Measurements from ENCODE around the gene AURKAIP1. TPM values are rescaled to one million over a fixed set of nuclear protein-coding genes. Genes with fewer than 3 reads are reported as not detected.
"Not testable (repeated sequence)": the region's sequence is repeated elsewhere in the genome, so short reads cannot be mapped to it uniquely, and the experiment has no call there.

Gene AURKAIP1
- total RNA-seq, 1 experiment from 2014 or later: 164 TPM

GRCh38 chr1:1418464-1419362 lies 43.7 kb upstream of the AURKAIP1 start:
- H2AFZ ChIP-seq: no peak overlapping the region
- H3K4me1 ChIP-seq (replicated peaks; ENCODE audit: insufficient read depth): peaks cover 18% of the 10 kb centered on the region
- no peak overlapping the region for H3K4me2 ChIP-seq
- POLR2A ChIA-PET (ENCODE audit: unreplicated experiment): interaction anchor here (0.6 kb wide), 1 partner anchor 12 kb away, joined by 3 read pairs; no protein-coding TSS in a partner anchor
- H3K9me3 ChIP-seq (ENCODE audit: insufficient read depth, low read depth): no peaks in the 10 kb centered on the region
- BruUV-seq (replicated peaks): no TSS peak
- no peaks in the 10 kb centered on the region for H3K36me3 ChIP-seq (ENCODE audit: low read depth)
- CTCF ChIA-PET: no interaction called here
- no peak for DNase-seq
- TF ChIP-seq, protein P1, sequence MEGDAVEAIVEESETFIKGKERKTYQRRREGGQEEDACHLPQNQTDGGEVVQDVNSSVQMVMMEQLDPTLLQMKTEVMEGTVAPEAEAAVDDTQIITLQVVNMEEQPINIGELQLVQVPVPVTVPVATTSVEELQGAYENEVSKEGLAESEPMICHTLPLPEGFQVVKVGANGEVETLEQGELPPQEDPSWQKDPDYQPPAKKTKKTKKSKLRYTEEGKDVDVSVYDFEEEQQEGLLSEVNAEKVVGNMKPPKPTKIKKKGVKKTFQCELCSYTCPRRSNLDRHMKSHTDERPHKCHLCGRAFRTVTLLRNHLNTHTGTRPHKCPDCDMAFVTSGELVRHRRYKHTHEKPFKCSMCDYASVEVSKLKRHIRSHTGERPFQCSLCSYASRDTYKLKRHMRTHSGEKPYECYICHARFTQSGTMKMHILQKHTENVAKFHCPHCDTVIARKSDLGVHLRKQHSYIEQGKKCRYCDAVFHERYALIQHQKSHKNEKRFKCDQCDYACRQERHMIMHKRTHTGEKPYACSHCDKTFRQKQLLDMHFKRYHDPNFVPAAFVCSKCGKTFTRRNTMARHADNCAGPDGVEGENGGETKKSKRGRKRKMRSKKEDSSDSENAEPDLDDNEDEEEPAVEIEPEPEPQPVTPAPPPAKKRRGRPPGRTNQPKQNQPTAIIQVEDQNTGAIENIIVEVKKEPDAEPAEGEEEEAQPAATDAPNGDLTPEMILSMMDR (conservative IDR thresholded peaks at IDR 0.05): no peak
- no peak for TF ChIP-seq EZH2 (IDR thresholded peaks at IDR 0.05; ENCODE audit: low read depth)
- H4K20me1 ChIP-seq (ENCODE audit: insufficient read depth): no peaks in the 10 kb centered on the region
- H3K27ac ChIP-seq: no peak overlapping the region
- no peaks in the 10 kb centered on the region for H3K9me2 ChIP-seq (ENCODE audit: insufficient read depth)
- no peak overlapping the region for H3K4me3 ChIP-seq
- no peaks in the 10 kb centered on the region for H3K79me2 ChIP-seq (ENCODE audit: low read depth)
- intact Hi-C loops (cut with micrococcal nuclease; ENCODE audit: unreplicated experiment): no loop called here
- H3K27me3 ChIP-seq (ENCODE audit: insufficient read depth, low read depth): no peaks in the 10 kb centered on the region
- H3F3A ChIP-seq (ENCODE audit: insufficient read depth, low read depth): peaks cover 8% of the 10 kb centered on the region; the same call in 1 of the 2 replicates

GRCh38 chr1:1417825-1418463 lies 42.9 kb upstream of the AURKAIP1 start:
- BruUV-seq (replicated peaks); CTCF ChIA-PET; H4K20me1 ChIP-seq (ENCODE audit: insufficient read depth); H3K79me2 ChIP-seq (ENCODE audit: low read depth); H3K9me3 ChIP-seq (ENCODE audit: insufficient read depth, low read depth); H3K4me2 ChIP-seq; H2AFZ ChIP-seq; H3K4me3 ChIP-seq; H3K36me3 ChIP-seq (ENCODE audit: low read depth); H3K9me2 ChIP-seq (ENCODE audit: insufficient read depth); H3K27ac ChIP-seq; H3K27me3 ChIP-seq (ENCODE audit: insufficient read depth, low read depth); DNase-seq; intact Hi-C loops (cut with micrococcal nuclease; ENCODE audit: unreplicated experiment); H3F3A ChIP-seq (ENCODE audit: insufficient read depth, low read depth): not testable (repeated sequence)
- H3K4me1 ChIP-seq (replicated peaks; ENCODE audit: insufficient read depth): peaks cover 12% of the 10 kb centered on the region
- POLR2A ChIA-PET (ENCODE audit: unreplicated experiment): interaction anchor here (0.6 kb wide), 1 partner anchor 13 kb away, joined by 3 read pairs; no protein-coding TSS in a partner anchor

DNA sequence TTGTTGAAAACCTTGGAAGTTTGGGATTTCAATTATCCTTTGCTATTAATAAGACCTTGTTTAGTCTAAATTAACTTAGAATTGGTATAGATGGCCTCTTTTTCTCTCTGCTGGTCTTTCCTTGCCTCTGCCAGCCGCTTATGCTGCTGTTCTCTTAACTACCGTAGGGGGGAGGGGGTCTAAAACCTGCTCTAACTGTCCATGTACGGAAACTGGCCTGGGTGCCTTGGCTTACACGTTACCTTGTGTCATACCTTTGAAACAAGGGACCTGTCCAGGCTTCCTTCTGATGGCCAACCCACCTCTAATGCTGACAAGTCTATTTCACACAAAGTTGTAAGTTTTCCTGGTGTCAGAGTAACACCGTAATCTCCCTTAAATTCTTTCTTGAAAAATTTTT lies 42.4 kb upstream of the AURKAIP1 start:
- H3K36me3 ChIP-seq (ENCODE audit: low read depth); intact Hi-C loops (cut with micrococcal nuclease; ENCODE audit: unreplicated experiment); POLR2A ChIA-PET (ENCODE audit: unreplicated experiment): not testable (repeated sequence)

GRCh38 chr1:1415751-1416150 lies 40.7 kb upstream of the AURKAIP1 start:
- ChIA-PET POLR2A (ENCODE audit: unreplicated experiment) (no interaction called here), CTCF (no interaction called here)
- intact Hi-C loops (cut with micrococcal nuclease; ENCODE audit: unreplicated experiment): no loop called here
- Histone ChIP-seq H3K9me3 (ENCODE audit: insufficient read depth, low read depth) (no peaks in the 10 kb centered on the region), H3F3A (ENCODE audit: insufficient read depth, low read depth) (peaks cover 4% of the 10 kb centered on the region; the same call in 1 of the 2 replicates), H3K4me1 (replicated peaks; ENCODE audit: insufficient read depth) (no peaks in the 10 kb centered on the region), H3K4me2 (no peak overlapping the region), H3K27me3 (ENCODE audit: insufficient read depth, low read depth) (no peaks in the 10 kb centered on the region), H3K36me3 (ENCODE audit: low read depth) (no peaks in the 10 kb centered on the region), H3K27ac (no peak overlapping the region), H2AFZ (no peak overlapping the region), H3K79me2 (ENCODE audit: low read depth) (no peaks in the 10 kb centered on the region), H4K20me1 (ENCODE audit: insufficient read depth) (no peaks in the 10 kb centered on the region), H3K9me2 (ENCODE audit: insufficient read depth) (no peaks in the 10 kb centered on the region), H3K4me3 (no peak overlapping the region)
- no peak for TF ChIP-seq EZH2 (IDR thresholded peaks at IDR 0.05; ENCODE audit: low read depth)
- TF ChIP-seq, protein P1 (conservative IDR thresholded peaks at IDR 0.05): no peak
- no peak for DNase-seq
- BruUV-seq (replicated peaks): no TSS peak

More for the DNA sequence above, 42.4 kb upstream of the AURKAIP1 start:
- DNase-seq; H3K27ac ChIP-seq; H3K9me2 ChIP-seq (ENCODE audit: insufficient read depth); H4K20me1 ChIP-seq (ENCODE audit: insufficient read depth); H2AFZ ChIP-seq; H3K79me2 ChIP-seq (ENCODE audit: low read depth); H3K9me3 ChIP-seq (ENCODE audit: insufficient read depth, low read depth); H3K4me3 ChIP-seq; H3K4me1 ChIP-seq (replicated peaks; ENCODE audit: insufficient read depth); H3F3A ChIP-seq (ENCODE audit: insufficient read depth, low read depth); H3K4me2 ChIP-seq; CTCF ChIA-PET; BruUV-seq (replicated peaks); H3K27me3 ChIP-seq (ENCODE audit: insufficient read depth, low read depth): not testable (repeated sequence)

- CTCF ChIA-PET; intact Hi-C loops (cut with micrococcal nuclease; ENCODE audit: unreplicated experiment): not testable (repeated sequence)
- peaks cover 12% of the 10 kb centered on the region; the same call in 1 of the 2 replicates for H3F3A ChIP-seq (ENCODE audit: insufficient read depth, low read depth)
These were observed 37.4 kb upstream of the AURKAIP1 start for GRCh38 chr1:1412311-1412902.

More at GRCh38 chr1:1412311-1412902, 37.4 kb upstream of the AURKAIP1 start:
- H3K4me3 ChIP-seq; H4K20me1 ChIP-seq (ENCODE audit: insufficient read depth); H3K4me1 ChIP-seq (replicated peaks; ENCODE audit: insufficient read depth); POLR2A ChIA-PET (ENCODE audit: unreplicated experiment); H3K9me3 ChIP-seq (ENCODE audit: insufficient read depth, low read depth); H2AFZ ChIP-seq; H3K27ac ChIP-seq; H3K36me3 ChIP-seq (ENCODE audit: low read depth); H3K4me2 ChIP-seq; DNase-seq; H3K27me3 ChIP-seq (ENCODE audit: insufficient read depth, low read depth); H3K9me2 ChIP-seq (ENCODE audit: insufficient read depth); BruUV-seq (replicated peaks): not testable (repeated sequence)
- peaks cover 23% of the 10 kb centered on the region for H3K79me2 ChIP-seq (ENCODE audit: low read depth)

Measured in PC-9 (cell line).